HK-2 (cell line): Measurements from ENCODE around the gene TCF7L1.
A peak's percentile ranks its signal among the peaks of the same experiment; 100 is the strongest.

Experiments used
- DNase-seq: peaks from one replicate; pipeline ENCODE4 v3.0.0-alpha.2; 2018; ENCODE audit not compliant: unreplicated experiment

Gene TCF7L1

GRCh38 chr2:85254540-85255300 is 121.5 kb downstream of the TCF7L1 start:
- no peak for DNase-seq

GRCh38 chr2:85255456-85255812 is 122.2 kb downstream of the TCF7L1 start:
- DNase-seq, result no peak

- DNase-seq, result no peak
Observed at GRCh38 chr2:85255813-85256594, 122.8 kb downstream of the TCF7L1 start.

- DNase-seq, result no peak
Observed at GRCh38 chr2:85257359-85257969, 124.3 kb downstream of the TCF7L1 start.

- no peak for DNase-seq
Observed at GRCh38 chr2:85257970-85258605, 124.9 kb downstream of the TCF7L1 start.

DNA sequence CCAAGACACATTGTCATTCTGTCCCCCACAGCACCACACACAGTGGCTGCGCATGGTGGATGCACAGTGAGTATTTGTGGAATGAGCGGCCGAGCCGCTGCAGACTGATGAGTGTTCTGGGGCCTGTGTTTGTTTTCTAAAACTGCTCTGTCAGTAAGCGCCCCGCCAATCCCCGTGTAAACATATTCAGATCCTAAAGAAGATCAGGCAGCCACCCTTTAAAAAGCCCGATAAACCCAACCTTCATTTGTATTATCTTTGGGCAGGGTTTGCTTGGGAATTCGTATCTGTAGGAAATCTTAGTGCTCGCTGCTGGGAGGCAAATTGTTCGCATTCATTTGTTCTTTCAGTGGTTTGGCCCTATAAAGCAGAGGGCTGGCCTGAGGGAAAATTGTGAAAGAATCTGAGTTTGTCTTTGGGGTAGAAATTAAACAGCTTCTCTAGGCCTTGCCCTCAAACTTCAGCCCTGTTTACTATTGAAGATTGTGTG is 126.0 kb downstream of the TCF7L1 start:
- DNase-seq, result no peak

- DNase-seq, result no peak
Observed at GRCh38 chr2:85259879-85260278, 126.7 kb downstream of the TCF7L1 start.

GRCh38 chr2:85263591-85263990 is 130.4 kb downstream of the TCF7L1 start:
- DNase-seq, result no peak

DNA sequence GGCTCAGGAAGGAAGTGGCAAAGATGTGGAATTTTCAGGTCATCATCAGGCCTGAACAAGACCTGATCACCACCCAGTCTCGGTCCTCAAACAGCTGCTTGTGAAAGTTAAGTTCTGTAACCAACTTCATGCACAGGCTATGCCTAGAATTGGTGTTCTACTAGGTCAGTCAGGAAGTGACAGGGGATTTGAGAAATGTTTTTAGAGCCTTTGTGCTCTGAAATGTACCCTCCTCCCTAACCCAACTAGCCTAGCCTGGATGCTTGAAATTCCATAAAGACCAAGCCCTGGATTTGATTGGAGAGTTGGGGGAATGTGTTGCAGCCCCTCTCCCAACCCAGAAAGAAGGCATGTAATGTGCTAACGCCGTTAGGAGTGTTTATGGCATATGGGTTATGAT is 131.3 kb downstream of the TCF7L1 start:
- DNase-seq, result no peak

GRCh38 chr2:85265304-85265703 is 132.1 kb downstream of the TCF7L1 start:
- DNase-seq, result no peak

DNA sequence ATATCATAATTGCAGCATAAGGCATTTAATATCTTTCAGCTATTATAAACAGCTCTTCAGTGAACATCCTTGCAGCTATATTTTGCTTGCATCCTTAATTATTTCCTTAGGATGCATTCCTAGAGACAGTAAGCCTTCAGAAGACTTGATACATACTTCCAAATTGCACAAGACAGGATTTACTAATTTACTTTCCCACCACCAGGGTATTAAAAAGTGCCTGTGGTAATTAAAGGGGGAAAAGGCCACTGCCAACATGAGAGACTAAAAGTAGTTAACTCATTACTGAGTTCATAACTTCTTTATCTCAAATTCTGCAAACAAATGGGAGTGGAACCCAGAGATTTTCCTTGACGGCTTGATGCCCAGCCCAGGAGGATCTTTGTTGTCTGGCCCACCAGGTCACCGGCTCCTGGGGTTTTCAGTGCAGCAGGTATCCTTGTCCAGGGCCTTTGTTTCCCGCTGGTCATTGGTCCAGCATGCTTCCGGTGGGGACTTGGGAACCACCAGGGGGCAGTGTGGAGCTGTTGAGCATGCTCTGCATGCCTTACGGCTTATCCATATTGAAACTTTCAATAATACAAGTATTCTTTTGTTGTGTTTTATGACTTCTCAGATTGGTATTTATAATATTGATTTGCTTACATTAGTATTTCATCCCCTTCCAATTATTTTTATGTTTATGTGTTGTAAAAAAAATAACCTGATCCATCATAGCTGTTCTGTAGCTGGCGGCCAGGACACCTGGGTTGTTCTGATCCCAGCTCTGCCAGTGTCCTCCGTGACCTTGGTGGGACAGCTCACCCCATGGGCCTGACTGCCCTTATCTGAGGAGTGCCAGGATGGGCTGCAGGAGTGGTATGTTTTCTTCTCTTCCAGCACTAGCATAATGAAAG is 133.2 kb downstream of the TCF7L1 start:
- DNase-seq, result peak; percentile 64

GRCh38 chr2:85269959-85270358 is 136.8 kb downstream of the TCF7L1 start:
- no peak for DNase-seq

- DNase-seq, result no peak
Observed at GRCh38 chr2:85272357-85272756, 139.2 kb downstream of the TCF7L1 start.

GRCh38 chr2:85273738-85274731 is 140.8 kb downstream of the TCF7L1 start:
- DNase-seq, result peak; percentile 22

DNA sequence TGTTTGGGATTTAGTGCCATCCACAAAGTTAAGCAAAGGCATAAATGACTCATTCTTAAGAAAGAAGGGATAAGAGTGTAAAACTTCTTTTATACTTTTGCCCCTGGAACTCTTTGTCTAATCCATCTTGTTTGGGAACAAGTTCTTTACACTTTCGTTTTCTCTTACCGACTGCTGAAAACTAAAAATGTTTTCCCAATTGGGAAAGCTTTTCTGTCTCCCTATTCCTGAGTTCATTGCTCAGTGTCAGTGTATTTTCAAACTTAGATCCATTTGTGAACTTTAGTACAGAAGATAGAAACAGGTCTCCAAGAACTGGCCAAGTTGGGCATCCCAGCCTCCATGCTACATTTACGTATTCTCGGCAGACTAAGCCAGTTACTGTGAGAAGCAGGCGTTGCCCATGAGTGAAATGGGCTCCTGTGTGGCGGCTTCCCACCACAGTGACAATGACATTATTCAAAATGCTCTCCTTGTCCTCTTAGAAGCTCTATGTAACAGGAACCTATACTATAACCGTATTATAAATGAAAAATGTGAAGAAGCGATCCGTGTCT is 142.9 kb downstream of the TCF7L1 start:
- no peak for DNase-seq

GRCh38 chr2:85276571-85277118 is 143.5 kb downstream of the TCF7L1 start:
- DNase-seq, result no peak

- DNase-seq, result no peak
Observed at GRCh38 chr2:85277416-85278158, 144.4 kb downstream of the TCF7L1 start.

DNA sequence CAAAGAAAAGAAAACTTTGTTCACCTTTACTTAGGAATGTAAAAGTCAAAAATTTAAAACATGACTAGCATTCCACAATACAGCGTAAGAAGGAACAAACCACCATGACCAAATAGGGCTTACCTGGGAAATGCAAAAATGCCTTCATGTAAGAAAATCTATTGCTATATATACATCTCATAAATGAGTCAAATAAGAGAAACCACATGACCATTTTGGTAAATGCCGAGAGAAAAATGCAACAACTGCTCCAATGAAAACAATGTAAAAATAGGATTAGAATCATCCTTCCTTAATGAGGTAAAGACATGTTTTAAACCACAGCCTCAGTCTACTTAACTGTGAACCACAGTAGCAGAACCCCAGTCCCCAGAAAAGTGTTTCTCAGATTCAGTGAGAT is 145.2 kb downstream of the TCF7L1 start:
- DNase-seq, result no peak

DNA sequence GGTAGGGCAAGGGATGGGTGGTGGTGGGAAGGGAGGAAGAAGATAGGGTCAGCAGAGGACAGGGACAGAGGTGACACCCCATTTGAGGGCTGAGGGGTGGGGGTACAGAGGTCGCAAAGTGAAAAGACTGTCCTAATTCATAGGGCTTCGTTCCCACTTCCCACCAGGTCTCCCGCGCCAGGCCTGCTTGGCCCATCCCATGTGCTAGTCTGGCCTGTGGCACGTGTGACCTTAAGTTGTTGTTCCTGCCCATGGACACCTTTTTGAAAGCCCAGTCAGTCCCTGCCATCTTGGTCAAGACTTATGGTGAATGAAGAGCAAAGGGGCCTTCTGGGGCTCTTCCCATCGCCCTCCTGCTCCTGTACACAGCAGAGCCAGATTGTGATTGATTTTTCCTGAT is 148.4 kb downstream of the TCF7L1 start:
- no peak for DNase-seq
